SK-N-SH (cell line): ENCODE results near the gene MYO18B. TPM values are rescaled to one million over a fixed set of nuclear protein-coding genes. Genes with fewer than 3 reads are reported as not detected.

Source experiments
- CTCF ChIA-PET: fragments of 300-600, 350-600 bp; formaldehyde crosslinking; extraction: SDS; loops from one replicate; lab custom pipeline; 2021; lab: Yijun Ruan, JAX
- POLR2A ChIA-PET: fragments of 350-600 bp; sonication (Branson Sonifier 250); formaldehyde crosslinking; extraction: SDS; loops from one replicate; lab custom pipeline; 2020; ENCODE audit warnings: antibody characterized with exemption, inconsistent platforms; lab: Yijun Ruan, JAX
- DNase-seq: peaks from one replicate; pipeline ENCODE4 v3.0.0; 2012
- H2AFZ ChIP-seq: fragments of 200-600 bp; sonication (generic); 2 replicates; pipeline ENCODE4 v1.8.1; 2016; ENCODE audit warnings: antibody characterized with exemption, mild to moderate bottlenecking, low read depth
- H3F3A ChIP-seq: fragments of 200-600 bp; sonication (generic); replicated peaks from 2 replicates; pipeline ENCODE3; 2016; ENCODE audit warnings: antibody characterized with exemption, mild to moderate bottlenecking; ENCODE audit not compliant: insufficient read depth
- H3K27ac ChIP-seq, 2 experiments: fragments of 200-500 bp in 1 of 2; fragments of 200-600 bp in 1 of 2; sonication (Bioruptor generic) in 1 of 2; sonication (generic), shearing (Covaris generic) in 1 of 2; 2 replicates each; pipeline versions ENCODE4 v1.5.1 to v1.6.1; 2014 to 2016; ENCODE audit warnings: low read depth in 2 of 2, inconsistent platforms in 1 of 2, low read length in 1 of 2, mild to moderate bottlenecking in 1 of 2, mixed read lengths in 1 of 2
- H3K27me3 ChIP-seq: fragments of 200-600 bp; sonication (generic), shearing (Covaris generic); 2 replicates; pipeline ENCODE4 v1.6.1; 2016; ENCODE audit warnings: mixed run types; ENCODE audit not compliant: insufficient read depth
- H3K36me3 ChIP-seq, 2 experiments: fragments of 200-500 bp in 1 of 2; fragments of 200-600 bp in 1 of 2; sonication (Bioruptor generic) in 1 of 2; sonication (generic) in 1 of 2; replicated peaks in 1 of 2; 2 replicates each; pipeline versions ENCODE3 to v1.5.1; 2014 to 2016; ENCODE audit warnings: low read length in 1 of 2, mild to moderate bottlenecking in 1 of 2; ENCODE audit not compliant: insufficient read depth in 2 of 2, control insufficient read depth in 1 of 2
- H3K4me1 ChIP-seq, 2 experiments: fragments of 200-500 bp in 1 of 2; fragments of 200-600 bp in 1 of 2; sonication (Bioruptor generic) in 1 of 2; sonication (generic), shearing (Covaris generic) in 1 of 2; 2 replicates each; pipeline versions ENCODE4 v1.5.1 to v1.6.1; 2014 to 2016; ENCODE audit warnings: low read depth in 1 of 2, low read length in 1 of 2, mixed run types in 1 of 2; ENCODE audit not compliant: insufficient read depth in 2 of 2, control insufficient read depth in 1 of 2
- H3K4me2 ChIP-seq: fragments of 200-600 bp; sonication (generic), shearing (Covaris generic); 2 replicates; pipeline ENCODE4 v1.6.1; 2017; ENCODE audit warnings: mixed run types
- H3K4me3 ChIP-seq, 2 experiments: fragments of 200-500 bp in 1 of 2; fragments of 200-600 bp in 1 of 2; sonication (Bioruptor generic) in 1 of 2; sonication (generic), shearing (Covaris generic) in 1 of 2; 2 replicates each; pipeline versions ENCODE4 v1.5.1 to v1.8.1; 2014 to 2016; ENCODE audit warnings: low read depth in 2 of 2, inconsistent platforms in 1 of 2, low read length in 1 of 2, mild to moderate bottlenecking in 1 of 2, mixed read lengths in 1 of 2, moderate library complexity in 1 of 2
- H3K79me2 ChIP-seq: fragments of 200-600 bp; sonication (generic); 2 replicates; pipeline ENCODE4 v1.8.1; 2017; ENCODE audit warnings: mild to moderate bottlenecking; ENCODE audit not compliant: insufficient read depth
- H3K9ac ChIP-seq: fragments of 200-600 bp; sonication (generic); 2 replicates; pipeline ENCODE4 v1.6.1; 2017; ENCODE audit warnings: mixed run types
- H3K9me2 ChIP-seq: fragments of 200-600 bp; sonication (generic); 2 replicates; pipeline ENCODE4 v1.6.1; 2017; ENCODE audit warnings: mixed run types
- H3K9me3 ChIP-seq: fragments of 200-600 bp; sonication (generic); 2 replicates; pipeline ENCODE4 v1.6.1; 2017; ENCODE audit warnings: mixed run types, mild to moderate bottlenecking, moderate library complexity
- H4K20me1 ChIP-seq: fragments of 200-600 bp; sonication (generic); 2 replicates; pipeline ENCODE4 v1.6.1; 2017; ENCODE audit warnings: mild to moderate bottlenecking, mixed run types; ENCODE audit not compliant: insufficient read depth
- CTCF ChIP-seq: fragments of 200-600 bp; sonication (generic); IDR thresholded peaks from 2 replicates; pipeline ENCODE4 v1.6.1; 2017; ENCODE audit warnings: antibody characterized with exemption, mild to moderate bottlenecking, moderate library complexity
- EZH2phosphoT487 ChIP-seq: fragments of 200-600 bp; sonication (generic); IDR thresholded peaks from 2 replicates; pipeline ENCODE4 v1.6.1; 2017; ENCODE audit warnings: low read depth, mixed run types, mild to moderate bottlenecking, antibody characterized with exemption, moderate library complexity, borderline replicate concordance
- FOXJ3 ChIP-seq: sonication (generic); formaldehyde crosslinking; IDR thresholded peaks from 2 replicates; pipeline ENCODE4 v1.5.1; 2020; ENCODE audit warnings: mild to moderate bottlenecking, missing genetic modification reagents
- FOXM1 ChIP-seq: IDR thresholded peaks from 2 replicates; pipeline ENCODE4 v1.4.0; 2012; ENCODE audit warnings: low read depth, mild to moderate bottlenecking
- GATA2 ChIP-seq: sonication (generic); formaldehyde crosslinking; IDR thresholded peaks from 2 replicates; pipeline ENCODE4 v1.5.0; 2020; ENCODE audit warnings: mild to moderate bottlenecking, missing genetic modification reagents
- MEF2A ChIP-seq: IDR thresholded peaks from 2 replicates; pipeline ENCODE4 v1.4.0; 2012; ENCODE audit warnings: low read depth, borderline replicate concordance
- MXI1 ChIP-seq: IDR thresholded peaks from 2 replicates; pipeline ENCODE4 v1.6.1; 2012; ENCODE audit warnings: mild to moderate bottlenecking, low read depth, low read length, improper control_type of control experiment
- NFIC ChIP-seq: IDR thresholded peaks from 2 replicates; pipeline ENCODE4 v1.4.0; 2012; ENCODE audit warnings: borderline replicate concordance
- NRF1 ChIP-seq: IDR thresholded peaks from 2 replicates; pipeline ENCODE4 v1.6.1; 2012; ENCODE audit warnings: low read depth, mild to moderate bottlenecking, low read length
- PBX3 ChIP-seq: IDR thresholded peaks from 2 replicates; pipeline ENCODE4; 2012
- POLR2AphosphoS5 ChIP-seq: IDR thresholded peaks from 2 replicates; pipeline ENCODE4 v1.6.1; 2012; ENCODE audit warnings: low read depth, low read length
- REST ChIP-seq: IDR thresholded peaks from 2 replicates; pipeline ENCODE4 v1.6.1; 2012; ENCODE audit warnings: mild to moderate bottlenecking, low read depth, low read length, moderate library complexity
- RFX5 ChIP-seq: IDR thresholded peaks from 2 replicates; pipeline ENCODE4 v1.6.1; 2012; ENCODE audit warnings: mild to moderate bottlenecking, improper control_type of control experiment, low read length
- SIN3A ChIP-seq: IDR thresholded peaks from 2 replicates; pipeline ENCODE4 v1.6.1; 2012; ENCODE audit warnings: low read depth, mild to moderate bottlenecking, low read length, moderate library complexity, borderline replicate concordance
- TCF12 ChIP-seq: IDR thresholded peaks from 2 replicates; pipeline ENCODE4 v1.4.0; 2012
- TEAD4 ChIP-seq: IDR thresholded peaks from 2 replicates; pipeline ENCODE4 v1.4.0; 2012; ENCODE audit warnings: mild to moderate bottlenecking, borderline replicate concordance; ENCODE audit not compliant: insufficient read depth
- USF2 ChIP-seq: fragments of 150-350 bp; IDR thresholded peaks from 2 replicates; pipeline ENCODE4 v1.6.1; 2017; ENCODE audit warnings: antibody characterized with exemption, low read length, low read depth, borderline replicate concordance
- YY1 ChIP-seq: IDR thresholded peaks from 2 replicates; pipeline ENCODE4 v1.4.0; 2012; ENCODE audit warnings: low read depth, mild to moderate bottlenecking
- WGBS: methylation state at CpG from one replicate; pipeline ENCODE4 v1.1.6; 2017; ENCODE audit warnings: low lambda C conversion rate; 5-methylcytosine and 5-hydroxymethylcytosine counted together
- polyA plus RNA-seq, 3 experiments: library from polyadenylated mRNA; depleted of rRNA; stranded (reverse); fragments of >200 nt; gene quantifications; 2 replicates each; pipeline ENCODE4 v1.2.3, GENCODE V29; 2012

Gene MYO18B
- polyA plus RNA-seq, 1 of the 3 experiments (the other 2 are of a cell fraction), result 0.05 TPM

GRCh38 chr22:25881210-25881755, 139.3 kb downstream of the MYO18B start:
- Histone ChIP-seq H3F3A (no peaks in the 10 kb centered on the region), H3K9me3 (no peaks in the 10 kb centered on the region), H3K27me3 (no peaks in the 10 kb centered on the region), H3K27ac (no peak overlapping the region), H3K36me3 (no peaks in the 10 kb centered on the region), H3K9me2 (no peaks in the 10 kb centered on the region), H4K20me1 (no peaks in the 10 kb centered on the region), H3K79me2 (no peaks in the 10 kb centered on the region), H3K9ac (no peak overlapping the region), H3K4me1 (no peaks in the 10 kb centered on the region; a peak in 1 of 4 replicates), H3K4me3 (no peak overlapping the region), H2AFZ (no peak overlapping the region), H3K4me2 (no peak overlapping the region)
- ChIA-PET POLR2A (no interaction called here), CTCF (interaction anchor here (1.0 kb wide), 1 partner anchor 73 kb away, joined by 3 read pairs; no protein-coding TSS in a partner anchor)
- no peak for TF ChIP-seq REST
- TF ChIP-seq MXI1, result no peak
- TF ChIP-seq PBX3, result no peak
- TF ChIP-seq POLR2AphosphoS5, result no peak
- no peak for TF ChIP-seq TCF12
- no peak for TF ChIP-seq TEAD4
- no peak for TF ChIP-seq CTCF
- no peak for TF ChIP-seq YY1
- TF ChIP-seq MEF2A, result no peak
- no peak for TF ChIP-seq FOXJ3 (CRISPR knock-in tag)
- no peak for TF ChIP-seq RFX5
- no peak for TF ChIP-seq NFIC
- no peak for TF ChIP-seq FOXM1
- TF ChIP-seq EZH2phosphoT487, result no peak
- TF ChIP-seq NRF1, result no peak
- TF ChIP-seq GATA2 (CRISPR knock-in tag), result no peak
- no peak for TF ChIP-seq SIN3A
- TF ChIP-seq USF2, result no peak
- 38% methylated on average over 8 of the region's 8 CpGs for WGBS
- no peak for DNase-seq
